Esophagus mucosa (tissue), 1 donor: ENCODE measurements around the gene GPR42. TPM values are rescaled to one million over a fixed set of nuclear protein-coding genes. Genes with fewer than 3 reads are reported as not detected.
"Not testable (repeated sequence)": the region's sequence is repeated elsewhere in the genome, so short reads cannot be mapped to it uniquely, and the experiment has no call there.

ENCODE experiments used
- ATAC-seq: fragments of 200-7000 bp; cut with Tn5 transposase; one replicate; pipeline ENCODE4 v1.9.1; 2020
- total RNA-seq: library from RNA; stranded (reverse); gene quantifications from one replicate; pipeline ENCODE4 v1.2.4, GENCODE V29; 2023
- donor health status: DM: yes; HTN: yes; CAD: no.

GPR42 gene
- total RNA-seq, 1 donor from 2014 or later, result not detected

- peak; percentile 20 for ATAC-seq
Observed at GRCh38 chr19:35397064-35397463, 26.2 kb downstream of the GPR42 start.

GRCh38 chr19:35398570-35398969, 27.7 kb downstream of the GPR42 start:
- ATAC-seq, result no peak

GRCh38 chr19:35399231-35399630, 28.4 kb downstream of the GPR42 start:
- ATAC-seq, result no peak

- no peak for ATAC-seq
Observed at GRCh38 chr19:35399948-35400772, 29.3 kb downstream of the GPR42 start.

- no peak for ATAC-seq
Observed at GRCh38 chr19:35400773-35401100, 29.9 kb downstream of the GPR42 start.

- not testable (repeated sequence) for ATAC-seq
Observed at GRCh38 chr19:35401416-35401815, 30.5 kb downstream of the GPR42 start.

GRCh38 chr19:35403116-35403760, 32.4 kb downstream of the GPR42 start:
- no peak for ATAC-seq

GRCh38 chr19:35404879-35405622, 34.2 kb downstream of the GPR42 start:
- peak; percentile 86 for ATAC-seq

GRCh38 chr19:35407619-35408018, 36.8 kb downstream of the GPR42 start:
- ATAC-seq, result no peak

GRCh38 chr19:35408284-35409171, 37.7 kb downstream of the GPR42 start:
- ATAC-seq, result no peak

- no peak for ATAC-seq
Observed at GRCh38 chr19:35409191-35409590, 38.3 kb downstream of the GPR42 start.

GRCh38 chr19:35410487-35410886, 39.6 kb downstream of the GPR42 start:
- ATAC-seq, result no peak

GRCh38 chr19:35414442-35414841, 43.6 kb downstream of the GPR42 start:
- no peak for ATAC-seq

GRCh38 chr19:35416331-35416730, 45.5 kb downstream of the GPR42 start:
- ATAC-seq, result no peak

GRCh38 chr19:35417278-35417677, 46.4 kb downstream of the GPR42 start:
- ATAC-seq, result no peak

GRCh38 chr19:35417713-35418534, 47.1 kb downstream of the GPR42 start:
- ATAC-seq, result no peak

- no peak for ATAC-seq
Observed at GRCh38 chr19:35419046-35419445, 48.2 kb downstream of the GPR42 start.

GRCh38 chr19:35419805-35420204, 48.9 kb downstream of the GPR42 start:
- ATAC-seq, result no peak

GRCh38 chr19:35421362-35421761, 50.5 kb downstream of the GPR42 start:
- peak; percentile 3 for ATAC-seq
